GM12878 (cell line): ENCODE measurements around the gene TTLL10. TPM values are rescaled to one million over a fixed set of nuclear protein-coding genes. Genes with fewer than 3 reads are reported as not detected.

Experiments
- ATAC-seq: fragments of 200-7000 bp; cut with Tn5 transposase; 3 replicates; pipeline ENCODE4 v1.9.1; 2020; ENCODE audit warnings: mild to moderate bottlenecking, moderate library complexity
- BruUV-seq: library from RNA; stranded (reverse); fragments of 400-500 nt; replicated peaks from 2 replicates; lab custom pipeline; 2021; lab: Mats Ljungman, UMichigan
- CTCF ChIA-PET: fragments of 300-600 bp; sonication (Branson Sonifier 250); formaldehyde crosslinking; extraction: SDS; loops from one replicate; lab custom pipeline; 2021; ENCODE audit warnings: inconsistent platforms; lab: Yijun Ruan, JAX
- POLR2A ChIA-PET: fragments of 350-600 bp; formaldehyde crosslinking; extraction: SDS; loops from one replicate; lab custom pipeline; 2021; ENCODE audit warnings: inconsistent platforms; lab: Charles Lee
- RAD21 ChIA-PET: fragments of 300-600 bp; sonication (Branson Sonifier 250); formaldehyde crosslinking; loops from one replicate; lab custom pipeline; 2023; ENCODE audit warnings: antibody characterized with exemption; ENCODE audit not compliant: unreplicated experiment; lab: Charles Lee
- SMC1A ChIA-PET: fragments of 300-600 bp; sonication (Branson Sonifier 250); formaldehyde crosslinking; loops from one replicate; lab custom pipeline; 2023; ENCODE audit not compliant: unreplicated experiment, uncharacterized antibody; lab: Charles Lee
- DNase-seq: peaks from one replicate; pipeline ENCODE4 v3.0.0-alpha.2; 2011; ENCODE audit warnings: low read depth, low spot score
- FAIRE-seq: peaks from 3 replicates; lab custom pipeline; 2011; peaks lifted over from hg19 to GRCh38; lab: Jason Lieb, UNC
- H2AFZ ChIP-seq: 2 replicates; pipeline ENCODE4 v1.6.0; 2011; ENCODE audit warnings: low read depth, low read length, control low read depth; ENCODE audit not compliant: control insufficient read depth
- H3K27ac ChIP-seq: 2 replicates; pipeline ENCODE4 v1.5.1; 2011; ENCODE audit warnings: control low read depth; ENCODE audit not compliant: control insufficient read depth, insufficient read depth
- H3K27me3 ChIP-seq, 2 experiments: replicated peaks in 1 of 2; 2 replicates each; pipeline versions ENCODE4 v1.6.0 to v1.6.1; 2011; ENCODE audit warnings: low read length in 1 of 2; ENCODE audit not compliant: control insufficient read depth in 2 of 2, insufficient read depth in 2 of 2
- H3K36me3 ChIP-seq, 2 experiments: 2 replicates each; pipeline ENCODE4 v1.5.1; 2011; ENCODE audit warnings: low read length in 1 of 2; ENCODE audit not compliant: control insufficient read depth in 2 of 2, insufficient read depth in 2 of 2
- H3K4me1 ChIP-seq: 2 replicates; pipeline ENCODE4 v1.6.1; 2011; ENCODE audit warnings: mild to moderate bottlenecking, low read length, moderate library complexity, mixed read lengths; ENCODE audit not compliant: control insufficient read depth, insufficient read depth
- H3K4me2 ChIP-seq: 2 replicates; pipeline ENCODE4 v1.6.0; 2011; ENCODE audit warnings: control low read depth; ENCODE audit not compliant: control insufficient read depth, insufficient read depth
- H3K4me3 ChIP-seq: fragments of 200-600 bp; sonication (generic); 2 replicates; pipeline ENCODE4 v1.5.1; 2016
- H3K79me2 ChIP-seq: 2 replicates; pipeline ENCODE4 v1.6.0; 2011; ENCODE audit warnings: low read length; ENCODE audit not compliant: control insufficient read depth, insufficient read depth
- H3K9ac ChIP-seq: 2 replicates; pipeline ENCODE4 v1.8.0; 2011; ENCODE audit warnings: low read length, control low read depth, mixed read lengths; ENCODE audit not compliant: control insufficient read depth, insufficient read depth
- H3K9me3 ChIP-seq: replicated peaks from 3 replicates; pipeline ENCODE4 v1.5.1; 2011; ENCODE audit warnings: mild to moderate bottlenecking, low read length; ENCODE audit not compliant: control insufficient read depth, insufficient read depth
- H4K20me1 ChIP-seq: 2 replicates; pipeline ENCODE4 v1.6.0; 2011; ENCODE audit not compliant: control insufficient read depth, insufficient read depth
- BACH1 ChIP-seq: fragments of 450-650 bp; IDR thresholded peaks from 2 replicates; pipeline ENCODE4 v1.6.1; 2017; ENCODE audit warnings: mild to moderate bottlenecking, borderline replicate concordance
- CBX5 ChIP-seq: sonication (generic); IDR thresholded peaks from 2 replicates; pipeline ENCODE4 v1.6.1; 2016; ENCODE audit warnings: low read depth, moderate library complexity, mild to moderate bottlenecking, inconsistent platforms
- CHD4 ChIP-seq: fragments of 200-600 bp; sonication (generic); IDR thresholded peaks from 2 replicates; pipeline ENCODE4 v1.6.1; 2016; ENCODE audit warnings: mild to moderate bottlenecking
- CREB1 ChIP-seq: IDR thresholded peaks from 2 replicates; pipeline ENCODE4 v1.6.1; 2012; ENCODE audit warnings: low read depth, mild to moderate bottlenecking, inconsistent platforms
- HSF1 ChIP-seq: fragments of 150-350 bp; IDR thresholded peaks from 2 replicates; pipeline ENCODE4 v1.6.1; 2014; ENCODE audit warnings: mild to moderate bottlenecking, low read depth, low read length
- MYB ChIP-seq: fragments of 150-350 bp; IDR thresholded peaks from 2 replicates; pipeline ENCODE4 v1.6.1; 2014; ENCODE audit warnings: mild to moderate bottlenecking, low read depth, low read length, borderline replicate concordance
- RAD51 ChIP-seq: fragments of 450-650 bp; IDR thresholded peaks from 2 replicates; pipeline ENCODE4 v1.6.1; 2016; ENCODE audit warnings: moderate library complexity, mild to moderate bottlenecking, inconsistent platforms
- RFX5 ChIP-seq: IDR thresholded peaks from 2 replicates; pipeline ENCODE4 v1.6.1; 2011; ENCODE audit warnings: low read depth, low read length, improper control_type of control experiment
- SMAD5 ChIP-seq: IDR thresholded peaks from 2 replicates; pipeline ENCODE4 v1.6.1; 2016; ENCODE audit warnings: antibody characterized with exemption, low read depth
- SMARCA5 ChIP-seq: fragments of 450-650 bp; IDR thresholded peaks from 2 replicates; pipeline ENCODE4 v1.6.1; 2017; ENCODE audit warnings: mild to moderate bottlenecking
- SRF ChIP-seq, 2 experiments: IDR thresholded peaks; 2 replicates each; pipeline ENCODE4 v1.6.1; 2011; ENCODE audit warnings: low read depth in 2 of 2, low read length in 2 of 2, mild to moderate bottlenecking in 1 of 2, moderate library complexity in 1 of 2
- ZNF274 ChIP-seq: IDR thresholded peaks from one replicate; pipeline ENCODE4 v1.8.0; 2011; ENCODE audit not compliant: insufficient read length, insufficient read depth
- WGBS: methylation state at CpG from one replicate; pipeline ENCODE4 v1.1.6; 2016; ENCODE audit warnings: low lambda C conversion rate; ENCODE audit not compliant: insufficient replicate concordance, insufficient coverage; ENCODE audit errors: missing lambda C conversion rate; 5-methylcytosine and 5-hydroxymethylcytosine counted together
- in situ Hi-C: fragments of 300-500 bp; cut with MboI; formaldehyde crosslinking; loops from 9 replicates; pipeline ENCODE4 v1.14.3; 2018; ENCODE audit warnings: mixed read lengths
- intact Hi-C: fragments of 100-400 bp; cut with micrococcal nuclease; formaldehyde crosslinking; loops from one replicate; pipeline ENCODE4 v1.14.2; 2022; ENCODE audit not compliant: unreplicated experiment
- polyA plus RNA-seq, 11 experiments: library from polyadenylated mRNA; depleted of rRNA in 4 of 11; unstranded in 6 of 11; stranded (reverse) in 5 of 11; fragments of >200 nt; fragmentation: Nextera tagmentation in 4 of 11; fragmentation: Illumina TruSeq in 1 of 11; extraction: Ambion mirVana in 4 of 11; extraction: Trizol in 1 of 11; gene quantifications; 1 replicate in 1 of 11; 2 replicates in 10 of 11; pipeline versions ENCODE4 v1.2.1 to v1.2.3, GENCODE V29; 2011 to 2016; ENCODE audit warnings: inconsistent platforms in 2 of 11, missing spikeins in 2 of 11, low read depth in 1 of 11
- total RNA-seq, 4 experiments: library from RNA; depleted of rRNA in 3 of 4; stranded (reverse); fragments of >200 nt in 3 of 4; fragmentation: Illumina TruSeq in 1 of 4; extraction: Trizol in 1 of 4; gene quantifications; 2 replicates each; pipeline versions ENCODE4 v1.2.1 to v1.2.3, GENCODE V29; 2013 to 2021
- TF ChIP-seq, protein P1 (sequence below): fragments of 450-650 bp; IDR thresholded peaks from 2 replicates; pipeline ENCODE4 v1.6.1; 2017; ENCODE audit warnings: low read depth, mild to moderate bottlenecking, moderate library complexity
- TF ChIP-seq, protein P2 (sequence below): IDR thresholded peaks from 2 replicates; pipeline ENCODE4 v1.6.1; 2011; ENCODE audit warnings: low read depth, low read length, improper control_type of control experiment, borderline replicate concordance
- TF ChIP-seq, protein P3 (sequence below): IDR thresholded peaks from 2 replicates; pipeline ENCODE4 v1.6.1; 2012; ENCODE audit warnings: low read depth, low read length, improper control_type of control experiment
- TF ChIP-seq, protein P4 (sequence below): IDR thresholded peaks from 2 replicates; pipeline ENCODE4 v1.6.1; 2011; ENCODE audit warnings: mild to moderate bottlenecking, low read depth, low read length, moderate library complexity; ENCODE audit not compliant: insufficient replicate concordance

The TTLL10 gene
- total and polyA plus RNA-seq, 10 of the 15 experiments (the other 5 are each of a cell fraction or from before 2014, with no cell fraction given): not detected

GRCh38 chr1:1221887-1222574 is 48.4 kb downstream of the TTLL10 start:
- H4K20me1 ChIP-seq: no peaks in the 10 kb centered on the region
- ChIA-PET SMC1A (no interaction called here), POLR2A (interaction anchor here (0.5 to 0.6 kb wide), 2 partner anchors 40 to 173 kb away, joined by 4 to 9 read pairs; no protein-coding TSS in a partner anchor), RAD21 (no interaction called here), CTCF (no interaction called here)
- H3K4me2 ChIP-seq: no peak overlapping the region
- H3K36me3 ChIP-seq: peaks cover 6 to 49% of the 10 kb centered on the region in 2 experiments; a peak in 3 of 4 replicates
- H3K4me3 ChIP-seq: no peak overlapping the region
- no peaks in the 10 kb centered on the region for H3K27me3 ChIP-seq
- FAIRE-seq (no peak), ATAC-seq (no peak), DNase-seq (no peak)
- no peak overlapping the region for H3K9ac ChIP-seq
- no peak overlapping the region for H2AFZ ChIP-seq
- no peaks in the 10 kb centered on the region; the same call in 2 of the 3 replicates for H3K9me3 ChIP-seq
- intact Hi-C loops (no loop called here), in situ Hi-C loops (no loop called here)
- whole genome bisulfite sequencing: 93% methylated on average over 19 of the region's 30 CpGs
- no peaks in the 10 kb centered on the region; the same call in none of the 2 replicates for H3K79me2 ChIP-seq
- TF ChIP-seq, protein P1, sequence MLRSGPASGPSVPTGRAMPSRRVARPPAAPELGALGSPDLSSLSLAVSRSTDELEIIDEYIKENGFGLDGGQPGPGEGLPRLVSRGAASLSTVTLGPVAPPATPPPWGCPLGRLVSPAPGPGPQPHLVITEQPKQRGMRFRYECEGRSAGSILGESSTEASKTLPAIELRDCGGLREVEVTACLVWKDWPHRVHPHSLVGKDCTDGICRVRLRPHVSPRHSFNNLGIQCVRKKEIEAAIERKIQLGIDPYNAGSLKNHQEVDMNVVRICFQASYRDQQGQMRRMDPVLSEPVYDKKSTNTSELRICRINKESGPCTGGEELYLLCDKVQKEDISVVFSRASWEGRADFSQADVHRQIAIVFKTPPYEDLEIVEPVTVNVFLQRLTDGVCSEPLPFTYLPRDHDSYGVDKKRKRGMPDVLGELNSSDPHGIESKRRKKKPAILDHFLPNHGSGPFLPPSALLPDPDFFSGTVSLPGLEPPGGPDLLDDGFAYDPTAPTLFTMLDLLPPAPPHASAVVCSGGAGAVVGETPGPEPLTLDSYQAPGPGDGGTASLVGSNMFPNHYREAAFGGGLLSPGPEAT: no peak
- TF ChIP-seq SRF (IDR thresholded peaks at IDR 0.05; ENCODE audit: low read depth in 2 of 2, low read length in 2 of 2) (no peak), RAD51 (no peak), BACH1 (no peak), ZNF274 (no peak), RFX5 (no peak), CBX5 (no peak), SMAD5 (no peak), SMARCA5 (no peak), MYB (no peak), HSF1 (no peak), CREB1 (no peak), CHD4 (no peak)
- TF ChIP-seq, protein P2, sequence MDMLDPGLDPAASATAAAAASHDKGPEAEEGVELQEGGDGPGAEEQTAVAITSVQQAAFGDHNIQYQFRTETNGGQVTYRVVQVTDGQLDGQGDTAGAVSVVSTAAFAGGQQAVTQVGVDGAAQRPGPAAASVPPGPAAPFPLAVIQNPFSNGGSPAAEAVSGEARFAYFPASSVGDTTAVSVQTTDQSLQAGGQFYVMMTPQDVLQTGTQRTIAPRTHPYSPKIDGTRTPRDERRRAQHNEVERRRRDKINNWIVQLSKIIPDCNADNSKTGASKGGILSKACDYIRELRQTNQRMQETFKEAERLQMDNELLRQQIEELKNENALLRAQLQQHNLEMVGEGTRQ: no peak
- TF ChIP-seq, protein P3, sequence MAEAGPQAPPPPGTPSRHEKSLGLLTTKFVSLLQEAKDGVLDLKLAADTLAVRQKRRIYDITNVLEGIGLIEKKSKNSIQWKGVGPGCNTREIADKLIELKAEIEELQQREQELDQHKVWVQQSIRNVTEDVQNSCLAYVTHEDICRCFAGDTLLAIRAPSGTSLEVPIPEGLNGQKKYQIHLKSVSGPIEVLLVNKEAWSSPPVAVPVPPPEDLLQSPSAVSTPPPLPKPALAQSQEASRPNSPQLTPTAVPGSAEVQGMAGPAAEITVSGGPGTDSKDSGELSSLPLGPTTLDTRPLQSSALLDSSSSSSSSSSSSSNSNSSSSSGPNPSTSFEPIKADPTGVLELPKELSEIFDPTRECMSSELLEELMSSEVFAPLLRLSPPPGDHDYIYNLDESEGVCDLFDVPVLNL: no peak
- TF ChIP-seq, protein P4, sequence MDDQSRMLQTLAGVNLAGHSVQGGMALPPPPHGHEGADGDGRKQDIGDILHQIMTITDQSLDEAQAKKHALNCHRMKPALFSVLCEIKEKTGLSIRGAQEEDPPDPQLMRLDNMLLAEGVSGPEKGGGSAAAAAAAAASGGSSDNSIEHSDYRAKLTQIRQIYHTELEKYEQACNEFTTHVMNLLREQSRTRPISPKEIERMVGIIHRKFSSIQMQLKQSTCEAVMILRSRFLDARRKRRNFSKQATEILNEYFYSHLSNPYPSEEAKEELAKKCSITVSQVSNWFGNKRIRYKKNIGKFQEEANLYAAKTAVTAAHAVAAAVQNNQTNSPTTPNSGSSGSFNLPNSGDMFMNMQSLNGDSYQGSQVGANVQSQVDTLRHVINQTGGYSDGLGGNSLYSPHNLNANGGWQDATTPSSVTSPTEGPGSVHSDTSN: no peak
- no TSS peak for BruUV-seq
- no peak overlapping the region for H3K27ac ChIP-seq
- no peaks in the 10 kb centered on the region for H3K4me1 ChIP-seq
